ENCODE data around the gene HCN2. TPM values are rescaled to one million over a fixed set of nuclear protein-coding genes. Genes with fewer than 3 reads are reported as not detected.

Gene HCN2
- total RNA-seq, 1 experiment from 2014 or later = 1.5 TPM

DNA sequence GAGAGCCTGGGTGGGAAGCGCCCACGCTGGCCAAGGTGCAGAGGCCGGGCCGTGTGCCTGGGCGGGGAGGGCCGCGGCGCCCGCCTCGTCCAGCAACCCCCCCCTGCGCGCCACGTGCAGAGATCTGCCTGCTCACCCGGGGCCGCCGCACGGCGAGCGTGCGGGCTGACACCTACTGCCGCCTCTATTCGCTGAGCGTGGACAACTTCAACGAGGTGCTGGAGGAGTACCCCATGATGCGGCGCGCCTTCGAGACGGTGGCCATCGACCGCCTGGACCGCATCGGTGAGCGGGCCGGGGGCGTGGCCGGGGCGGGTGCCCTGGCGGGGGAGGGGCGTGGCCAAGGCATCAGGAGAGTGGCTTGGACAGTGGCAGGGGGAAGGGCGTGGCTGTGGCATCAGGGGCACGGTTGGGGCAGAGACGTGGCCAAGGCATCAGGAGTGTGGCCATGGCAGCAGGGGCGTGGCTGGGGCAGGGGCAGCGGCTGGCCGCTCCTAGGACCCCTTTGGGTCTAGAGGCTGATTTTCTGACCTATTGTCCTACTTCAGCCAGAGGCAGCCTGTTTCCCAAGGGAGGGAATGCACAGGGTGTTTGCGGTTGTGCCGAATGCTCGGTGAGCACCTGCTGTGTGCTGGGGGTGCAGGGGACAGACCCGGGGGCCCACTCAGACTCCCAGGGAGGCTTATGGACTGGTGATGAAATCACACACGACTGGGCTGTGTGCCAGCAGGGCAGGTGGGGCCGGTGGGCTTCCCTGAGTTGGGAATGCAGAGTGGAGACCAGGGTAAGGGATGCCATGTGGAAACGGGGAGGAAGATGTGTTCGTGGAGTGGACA is 24.3 kb downstream of the HCN2 start:
- POLR2A ChIA-PET (ENCODE audit: unreplicated experiment) = no interaction called here
- H3K27ac ChIP-seq = no peak overlapping the region

GRCh38 chr19:615619-616018 is 25.9 kb downstream of the HCN2 start:
- H3K9me3 ChIP-seq (ENCODE audit: insufficient read depth, low read depth) = no peaks in the 10 kb centered on the region
- no peaks in the 10 kb centered on the region for H3K79me2 ChIP-seq (ENCODE audit: low read depth)
- H3K27me3 ChIP-seq (ENCODE audit: insufficient read depth, low read depth) = no peaks in the 10 kb centered on the region
- no peak for DNase-seq
- no peaks in the 10 kb centered on the region for H3K9me2 ChIP-seq (ENCODE audit: insufficient read depth)
- no peaks in the 10 kb centered on the region for H4K20me1 ChIP-seq (ENCODE audit: insufficient read depth)
- ChIA-PET CTCF (no interaction called here), POLR2A (ENCODE audit: unreplicated experiment) (no interaction called here)
- no peak overlapping the region for H2AFZ ChIP-seq
- no peak overlapping the region for H3K4me3 ChIP-seq
- intact Hi-C loops (cut with micrococcal nuclease; ENCODE audit: unreplicated experiment) = no loop called here
- no peak overlapping the region for H3K27ac ChIP-seq
- no peaks in the 10 kb centered on the region; the same call in 1 of the 2 replicates for H3F3A ChIP-seq (ENCODE audit: insufficient read depth, low read depth)
- BruUV-seq (replicated peaks) = no TSS peak
- no peak overlapping the region for H3K4me2 ChIP-seq
- TF ChIP-seq, protein P1, sequence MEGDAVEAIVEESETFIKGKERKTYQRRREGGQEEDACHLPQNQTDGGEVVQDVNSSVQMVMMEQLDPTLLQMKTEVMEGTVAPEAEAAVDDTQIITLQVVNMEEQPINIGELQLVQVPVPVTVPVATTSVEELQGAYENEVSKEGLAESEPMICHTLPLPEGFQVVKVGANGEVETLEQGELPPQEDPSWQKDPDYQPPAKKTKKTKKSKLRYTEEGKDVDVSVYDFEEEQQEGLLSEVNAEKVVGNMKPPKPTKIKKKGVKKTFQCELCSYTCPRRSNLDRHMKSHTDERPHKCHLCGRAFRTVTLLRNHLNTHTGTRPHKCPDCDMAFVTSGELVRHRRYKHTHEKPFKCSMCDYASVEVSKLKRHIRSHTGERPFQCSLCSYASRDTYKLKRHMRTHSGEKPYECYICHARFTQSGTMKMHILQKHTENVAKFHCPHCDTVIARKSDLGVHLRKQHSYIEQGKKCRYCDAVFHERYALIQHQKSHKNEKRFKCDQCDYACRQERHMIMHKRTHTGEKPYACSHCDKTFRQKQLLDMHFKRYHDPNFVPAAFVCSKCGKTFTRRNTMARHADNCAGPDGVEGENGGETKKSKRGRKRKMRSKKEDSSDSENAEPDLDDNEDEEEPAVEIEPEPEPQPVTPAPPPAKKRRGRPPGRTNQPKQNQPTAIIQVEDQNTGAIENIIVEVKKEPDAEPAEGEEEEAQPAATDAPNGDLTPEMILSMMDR (conservative IDR thresholded peaks at IDR 0.05) = no peak
- TF ChIP-seq EZH2 (IDR thresholded peaks at IDR 0.05; ENCODE audit: low read depth) = no peak
- H3K36me3 ChIP-seq (ENCODE audit: low read depth) = no peaks in the 10 kb centered on the region
- H3K4me1 ChIP-seq (replicated peaks; ENCODE audit: insufficient read depth) = no peaks in the 10 kb centered on the region

More for the DNA sequence above, 24.3 kb downstream of the HCN2 start:
- no peak overlapping the region for H3K4me2 ChIP-seq
- H3K27me3 ChIP-seq (ENCODE audit: insufficient read depth, low read depth) = no peaks in the 10 kb centered on the region
- no peaks in the 10 kb centered on the region; the same call in 1 of the 2 replicates for H3F3A ChIP-seq (ENCODE audit: insufficient read depth, low read depth)
- H4K20me1 ChIP-seq (ENCODE audit: insufficient read depth) = no peaks in the 10 kb centered on the region
- no peak for TF ChIP-seq EZH2 (IDR thresholded peaks at IDR 0.05; ENCODE audit: low read depth)
- TF ChIP-seq, protein P1 (conservative IDR thresholded peaks at IDR 0.05) = no peak
- BruUV-seq (replicated peaks) = no TSS peak
- CTCF ChIA-PET = no interaction called here
- no peaks in the 10 kb centered on the region for H3K4me1 ChIP-seq (replicated peaks; ENCODE audit: insufficient read depth)
- no peaks in the 10 kb centered on the region for H3K79me2 ChIP-seq (ENCODE audit: low read depth)
- no peak overlapping the region for H3K4me3 ChIP-seq
- no peaks in the 10 kb centered on the region for H3K36me3 ChIP-seq (ENCODE audit: low read depth)
- intact Hi-C loops (cut with micrococcal nuclease; ENCODE audit: unreplicated experiment) = no loop called here
- H3K9me3 ChIP-seq (ENCODE audit: insufficient read depth, low read depth) = no peaks in the 10 kb centered on the region
- no peaks in the 10 kb centered on the region for H3K9me2 ChIP-seq (ENCODE audit: insufficient read depth)
- no peak for DNase-seq
- no peak overlapping the region for H2AFZ ChIP-seq

DNA sequence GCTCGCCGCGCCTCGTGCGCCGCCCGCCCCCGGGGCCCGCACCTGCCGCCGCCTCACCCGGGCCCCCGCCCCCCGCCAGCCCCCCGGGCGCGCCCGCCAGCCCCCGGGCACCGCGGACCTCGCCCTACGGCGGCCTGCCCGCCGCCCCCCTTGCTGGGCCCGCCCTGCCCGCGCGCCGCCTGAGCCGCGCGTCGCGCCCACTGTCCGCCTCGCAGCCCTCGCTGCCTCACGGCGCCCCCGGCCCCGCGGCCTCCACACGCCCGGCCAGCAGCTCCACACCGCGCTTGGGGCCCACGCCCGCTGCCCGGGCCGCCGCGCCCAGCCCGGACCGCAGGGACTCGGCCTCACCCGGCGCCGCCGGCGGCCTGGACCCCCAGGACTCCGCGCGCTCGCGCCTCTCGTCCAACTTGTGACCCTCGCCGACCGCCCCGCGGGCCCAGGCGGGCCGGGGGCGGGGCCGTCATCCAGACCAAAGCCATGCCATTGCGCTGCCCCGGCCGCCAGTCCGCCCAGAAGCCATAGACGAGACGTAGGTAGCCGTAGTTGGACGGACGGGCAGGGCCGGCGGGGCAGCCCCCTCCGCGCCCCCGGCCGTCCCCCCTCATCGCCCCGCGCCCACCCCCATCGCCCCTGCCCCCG is 26.5 kb downstream of the HCN2 start:
- Histone ChIP-seq H3K27me3 (ENCODE audit: insufficient read depth, low read depth) (no peaks in the 10 kb centered on the region), H4K20me1 (ENCODE audit: insufficient read depth) (no peaks in the 10 kb centered on the region), H3K4me1 (replicated peaks; ENCODE audit: insufficient read depth) (no peaks in the 10 kb centered on the region), H3K27ac (no peak overlapping the region), H3K36me3 (ENCODE audit: low read depth) (no peaks in the 10 kb centered on the region), H3F3A (ENCODE audit: insufficient read depth, low read depth) (no peaks in the 10 kb centered on the region; the same call in 1 of the 2 replicates), H3K4me3 (no peak overlapping the region), H3K4me2 (no peak overlapping the region), H3K9me3 (ENCODE audit: insufficient read depth, low read depth) (no peaks in the 10 kb centered on the region), H3K9me2 (ENCODE audit: insufficient read depth) (no peaks in the 10 kb centered on the region), H2AFZ (no peak overlapping the region), H3K79me2 (ENCODE audit: low read depth) (no peaks in the 10 kb centered on the region)
- TF ChIP-seq, protein P1 (conservative IDR thresholded peaks at IDR 0.05) = no peak
- no peak for TF ChIP-seq EZH2 (IDR thresholded peaks at IDR 0.05; ENCODE audit: low read depth)
- DNase-seq = no peak
- ChIA-PET POLR2A (ENCODE audit: unreplicated experiment) (no interaction called here), CTCF (no interaction called here)
- BruUV-seq (replicated peaks) = no TSS peak
- intact Hi-C loops (cut with micrococcal nuclease; ENCODE audit: unreplicated experiment) = no loop called here

Data from PC-9 (cell line).